Breast epithelium (tissue), 3 donors: Measurements from ENCODE around the gene CDC20.

ENCODE experiments used
- CTCF ChIP-seq, 3 donors: fragments of 450-650 bp; IDR thresholded peaks; one replicate each; pipeline ENCODE4 v1.5.1; 2016 to 2017; ENCODE audit warnings: antibody characterized with exemption in 3 of 3, mild to moderate bottlenecking in 3 of 3, moderate library complexity in 3 of 3
- POLR2A ChIP-seq: fragments of 450-650 bp; IDR thresholded peaks from one replicate; pipeline ENCODE4 v1.6.1; 2016; ENCODE audit warnings: antibody characterized with exemption, mild to moderate bottlenecking, moderate library complexity
- POLR2AphosphoS5 ChIP-seq, 3 donors: sonication (generic); formaldehyde crosslinking; IDR thresholded peaks; one replicate each; pipeline ENCODE4 v1.6.1; 2017; ENCODE audit warnings: antibody characterized with exemption in 3 of 3

DNA sequence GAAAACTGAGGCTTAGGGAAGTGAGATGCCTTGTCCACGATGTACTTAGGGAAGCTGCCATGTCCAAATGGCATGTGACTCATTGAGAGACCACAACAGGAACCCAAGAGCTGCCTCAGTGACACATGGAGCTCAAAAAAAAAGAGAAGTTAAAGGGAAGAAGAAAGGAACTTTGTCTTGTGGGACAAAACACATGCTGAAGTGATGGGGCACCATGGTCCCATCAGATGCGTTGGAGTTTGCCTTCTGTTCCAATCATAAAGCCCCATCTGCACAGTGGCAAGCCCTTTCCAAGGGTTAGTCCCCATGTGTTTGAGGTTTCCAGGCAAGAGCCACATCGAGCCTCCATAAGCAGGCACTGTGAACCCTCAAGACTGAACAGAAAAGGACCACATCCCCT lies 22.8 kb downstream of the CDC20 start:
- TF ChIP-seq CTCF (IDR thresholded peaks at IDR 0.05): no peak
- no peak for TF ChIP-seq POLR2A
- no peak for TF ChIP-seq POLR2AphosphoS5 (IDR thresholded peaks at IDR 0.05)
